Hematopoietic multipotent progenitor cell treated with erythropoietin and hydrocortisone succinate and interleukin-3 and kit ligand, for 8 days (in vitro differentiated cells): ENCODE results near the gene PCDHGA7.
"Not testable (repeated sequence)": the region's sequence is repeated elsewhere in the genome, so short reads cannot be mapped to it uniquely, and the experiment has no call there.

ENCODE experiments used
- DNase-seq: peaks from one replicate; pipeline ENCODE4 v3.0.0-alpha.2; 2015

PCDHGA7 gene

GRCh38 chr5:141398608-141399007 is 16.1 kb downstream of the PCDHGA7 start:
- no peak for DNase-seq

DNA sequence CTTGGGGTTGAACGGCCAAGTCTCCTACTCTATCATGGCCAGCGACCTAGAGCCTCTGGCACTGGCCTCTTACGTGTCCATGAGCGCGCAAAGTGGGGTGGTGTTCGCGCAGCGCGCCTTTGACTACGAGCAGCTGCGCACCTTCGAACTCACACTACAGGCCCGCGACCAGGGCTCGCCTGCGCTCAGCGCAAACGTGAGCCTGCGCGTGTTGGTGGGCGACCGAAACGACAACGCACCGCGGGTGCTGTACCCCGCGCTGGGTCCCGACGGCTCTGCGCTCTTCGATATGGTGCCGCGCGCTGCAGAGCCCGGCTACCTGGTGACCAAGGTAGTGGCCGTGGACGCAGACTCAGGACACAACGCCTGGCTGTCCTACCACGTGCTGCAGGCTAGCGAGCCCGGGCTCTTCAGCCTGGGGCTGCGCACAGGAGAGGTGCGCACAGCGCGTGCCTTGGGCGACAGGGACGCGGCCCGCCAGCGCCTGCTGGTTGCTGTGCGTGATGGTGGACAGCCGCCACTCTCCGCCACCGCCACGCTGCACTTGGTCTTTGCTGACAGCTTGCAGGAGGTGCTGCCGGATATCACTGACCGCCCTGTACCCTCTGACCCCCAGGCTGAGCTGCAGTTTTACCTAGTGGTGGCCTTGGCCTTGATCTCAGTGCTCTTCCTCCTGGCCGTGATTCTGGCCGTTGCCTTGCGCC is 17.2 kb downstream of the PCDHGA7 start:
- DNase-seq, result no peak

DNA sequence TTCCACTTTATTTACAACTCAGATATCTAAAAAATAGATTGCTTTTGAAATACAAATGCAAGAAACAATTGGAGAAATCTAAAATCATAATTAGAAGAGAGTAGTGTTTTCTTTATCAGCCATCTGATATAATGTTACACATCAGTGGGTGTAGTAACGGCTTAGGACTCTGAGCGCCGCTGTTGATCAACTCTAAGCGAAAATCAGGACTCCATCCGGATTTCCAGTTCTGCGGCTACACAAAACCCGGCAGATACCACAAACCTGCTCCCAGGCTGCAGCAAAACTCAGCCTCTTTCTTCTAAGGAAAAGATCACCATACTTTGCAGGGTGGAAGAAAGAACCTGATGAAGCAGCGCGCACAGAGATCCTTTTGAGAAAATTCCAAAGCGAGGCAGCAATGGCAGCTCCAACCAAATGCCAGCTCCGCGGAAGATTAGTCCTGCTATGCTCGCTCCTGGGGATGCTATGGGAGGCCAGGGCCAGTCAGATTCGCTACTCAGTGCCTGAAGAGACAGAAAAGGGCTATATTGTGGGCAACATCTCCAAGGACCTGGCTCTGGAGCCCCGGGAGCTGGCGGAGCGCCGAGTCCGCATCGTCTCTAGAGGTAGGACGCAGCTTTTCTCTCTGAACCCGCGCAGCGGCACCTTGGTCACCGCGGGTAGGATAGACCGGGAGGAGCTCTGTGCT is 20.2 kb downstream of the PCDHGA7 start, which contains the start of gene PCDHGA9:
Gene PCDHGA9, plus strand, starts transcription at position 226 of the 691 bp plus-strand sequence. Its CDS starts 175 bp downstream, at position 401.
- peak; percentile 12 for DNase-seq

DNA sequence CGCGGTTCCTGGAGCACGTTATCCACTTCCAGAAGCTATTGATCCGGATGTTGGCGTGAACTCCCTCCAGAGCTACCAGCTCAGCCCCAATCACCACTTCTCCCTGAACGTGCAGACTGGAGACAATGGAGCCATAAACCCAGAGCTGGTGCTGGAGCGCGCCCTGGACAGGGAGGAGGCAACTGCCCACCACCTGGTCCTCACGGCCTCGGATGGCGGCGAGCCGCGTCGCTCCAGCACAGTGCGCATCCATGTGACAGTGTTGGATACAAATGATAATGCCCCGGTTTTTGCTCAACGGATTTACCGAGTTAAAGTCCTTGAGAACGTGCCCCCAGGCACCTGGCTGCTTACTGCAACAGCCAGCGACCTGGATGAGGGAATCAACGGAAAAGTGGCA is 20.8 kb downstream of the PCDHGA7 start:
- DNase-seq, result no peak

- DNase-seq, result peak; percentile 11
Measured at GRCh38 chr5:141407790-141408505, 25.4 kb downstream of the PCDHGA7 start, which contains the start of gene PCDHGB6. PCDHGB6 (plus strand) TSS chr5:141408021; CDS start chr5:141408203, 182 bp downstream.

- no peak for DNase-seq
Measured at GRCh38 chr5:141409598-141410306, 27.2 kb downstream of the PCDHGA7 start.

- DNase-seq, result no peak
Measured at GRCh38 chr5:141411575-141411974, 29.0 kb downstream of the PCDHGA7 start.

DNA sequence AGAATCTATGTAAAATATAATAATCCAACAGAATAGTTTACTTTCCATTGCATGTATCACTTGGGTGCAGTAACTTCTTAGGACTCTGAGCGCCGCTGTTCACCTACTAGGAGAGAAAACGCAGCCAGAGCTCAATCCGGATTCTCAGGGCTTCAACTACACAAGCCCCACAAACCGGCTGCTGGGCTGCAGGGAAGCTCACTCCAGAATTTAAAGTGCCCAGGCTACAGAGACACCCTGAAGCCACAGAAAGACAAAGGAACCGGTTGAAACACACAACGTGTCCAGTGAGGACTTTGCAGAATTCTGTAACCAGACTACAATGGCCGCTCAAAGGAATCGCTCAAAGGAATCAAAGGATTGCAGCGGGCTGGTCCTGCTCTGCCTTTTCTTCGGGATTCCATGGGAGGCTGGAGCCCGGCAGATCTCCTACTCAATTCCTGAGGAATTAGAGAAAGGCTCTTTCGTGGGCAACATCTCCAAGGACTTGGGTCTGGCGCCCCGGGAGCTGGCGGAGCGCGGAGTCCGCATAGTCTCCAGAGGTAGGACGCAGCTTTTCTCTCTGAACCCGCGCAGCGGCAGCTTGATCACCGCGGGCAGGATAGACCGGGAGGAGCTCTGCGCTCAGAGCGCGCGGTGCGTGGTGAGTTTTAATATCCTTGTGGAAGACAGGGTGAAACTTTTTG is 30.5 kb downstream of the PCDHGA7 start, which contains the start of gene PCDHGA10:
Gene PCDHGA10, plus strand, starts transcription at position 134 of the 686 bp plus-strand sequence. Its CDS starts 189 bp downstream, at position 323.
- peak; percentile 68 for DNase-seq

DNA sequence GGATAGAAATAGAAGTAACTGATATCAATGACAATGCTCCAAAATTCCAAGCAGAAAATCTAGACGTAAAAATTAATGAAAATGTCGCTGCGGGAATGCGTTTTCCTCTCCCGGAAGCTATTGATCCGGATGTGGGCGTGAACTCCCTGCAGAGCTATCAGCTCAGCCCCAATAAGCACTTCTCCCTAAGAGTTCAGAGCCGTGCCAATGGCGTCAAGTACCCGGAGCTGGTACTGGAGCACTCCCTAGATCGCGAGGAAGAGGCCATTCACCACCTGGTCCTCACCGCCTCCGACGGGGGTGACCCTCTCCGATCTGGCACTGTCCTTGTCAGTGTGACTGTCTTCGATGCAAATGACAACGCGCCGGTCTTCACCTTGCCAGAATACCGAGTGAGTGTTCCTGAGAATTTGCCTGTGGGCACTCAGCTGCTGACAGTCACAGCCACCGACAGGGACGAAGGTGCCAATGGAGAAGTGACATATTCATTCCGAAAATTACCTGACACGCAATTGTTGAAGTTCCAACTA is 31.1 kb downstream of the PCDHGA7 start:
- DNase-seq, result no peak

DNA sequence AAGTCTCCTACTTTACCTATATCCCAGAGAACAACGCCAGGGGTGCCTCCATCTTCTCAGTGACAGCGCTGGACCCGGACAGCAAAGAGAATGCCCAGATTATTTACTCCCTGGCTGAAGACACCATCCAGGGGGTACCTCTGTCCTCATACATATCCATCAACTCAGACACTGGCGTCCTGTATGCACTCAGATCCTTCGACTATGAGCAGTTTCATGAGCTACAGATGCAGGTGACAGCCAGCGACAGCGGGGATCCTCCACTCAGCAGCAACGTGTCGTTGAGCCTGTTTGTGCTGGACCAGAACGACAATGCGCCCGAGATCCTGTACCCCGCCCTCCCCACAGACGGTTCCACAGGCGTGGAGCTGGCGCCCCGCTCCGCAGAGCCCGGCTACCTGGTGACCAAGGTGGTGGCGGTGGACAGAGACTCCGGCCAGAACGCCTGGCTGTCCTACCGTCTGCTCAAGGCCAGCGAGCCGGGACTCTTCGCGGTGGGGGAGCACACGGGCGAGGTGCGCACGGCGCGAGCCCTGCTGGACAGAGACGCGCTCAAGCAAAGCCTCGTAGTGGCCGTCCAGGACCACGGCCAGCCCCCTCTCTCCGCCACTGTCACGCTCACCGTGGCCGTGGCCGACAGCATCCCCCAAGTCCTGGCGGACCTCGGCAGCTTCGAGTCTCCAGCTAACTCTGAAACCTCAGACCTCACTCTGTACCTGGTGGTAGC is 32.2 kb downstream of the PCDHGA7 start:
- not testable (repeated sequence) for DNase-seq

DNA sequence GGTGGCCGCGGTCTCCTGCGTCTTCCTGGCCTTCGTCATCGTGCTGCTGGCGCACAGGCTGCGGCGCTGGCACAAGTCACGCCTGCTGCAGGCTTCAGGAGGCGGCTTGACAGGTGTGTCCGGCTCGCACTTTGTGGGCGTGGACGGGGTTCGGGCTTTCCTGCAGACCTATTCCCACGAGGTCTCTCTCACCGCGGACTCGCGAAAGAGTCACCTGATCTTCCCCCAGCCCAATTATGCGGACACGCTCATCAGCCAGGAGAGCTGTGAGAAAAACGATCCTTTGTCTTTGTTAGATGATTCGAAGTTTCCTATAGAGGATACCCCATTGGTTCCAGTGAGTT is 32.7 kb downstream of the PCDHGA7 start:
- not testable (repeated sequence) for DNase-seq

DNA sequence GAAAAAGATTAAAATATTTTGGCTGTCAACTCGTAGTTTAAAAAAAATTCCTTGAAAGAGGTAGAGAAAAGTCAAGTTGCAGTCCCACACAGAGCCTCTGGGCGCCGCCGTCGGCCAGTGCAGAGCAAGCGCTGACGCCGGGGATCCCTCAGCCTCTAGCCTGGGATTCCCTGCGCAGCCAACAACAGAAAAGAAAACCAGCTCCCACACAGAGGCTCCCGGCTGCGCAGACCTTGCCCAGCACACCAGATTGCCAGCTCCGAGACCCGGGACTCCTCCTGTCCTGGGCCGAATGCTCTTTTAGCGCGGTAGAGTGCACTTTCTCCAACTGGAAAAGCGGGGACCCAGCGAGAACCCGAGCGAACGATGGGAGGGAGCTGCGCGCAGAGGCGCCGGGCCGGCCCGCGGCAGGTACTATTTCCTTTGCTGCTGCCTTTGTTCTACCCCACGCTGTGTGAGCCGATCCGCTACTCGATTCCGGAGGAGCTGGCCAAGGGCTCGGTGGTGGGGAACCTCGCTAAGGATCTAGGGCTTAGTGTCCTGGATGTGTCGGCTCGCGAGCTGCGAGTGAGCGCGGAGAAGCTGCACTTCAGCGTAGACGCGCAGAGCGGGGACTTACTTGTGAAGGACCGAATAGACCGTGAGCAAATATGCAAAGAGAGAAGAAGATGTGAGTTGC is 35.1 kb downstream of the PCDHGA7 start, which contains the start of gene PCDHGB7:
Gene PCDHGB7, plus strand, starts transcription at position 184 of the 679 bp plus-strand sequence. Its CDS starts 183 bp downstream, at position 367.
- DNase-seq, result peak; percentile 60

GRCh38 chr5:141419074-141419880 is 36.7 kb downstream of the PCDHGA7 start:
- DNase-seq, result no peak

DNA sequence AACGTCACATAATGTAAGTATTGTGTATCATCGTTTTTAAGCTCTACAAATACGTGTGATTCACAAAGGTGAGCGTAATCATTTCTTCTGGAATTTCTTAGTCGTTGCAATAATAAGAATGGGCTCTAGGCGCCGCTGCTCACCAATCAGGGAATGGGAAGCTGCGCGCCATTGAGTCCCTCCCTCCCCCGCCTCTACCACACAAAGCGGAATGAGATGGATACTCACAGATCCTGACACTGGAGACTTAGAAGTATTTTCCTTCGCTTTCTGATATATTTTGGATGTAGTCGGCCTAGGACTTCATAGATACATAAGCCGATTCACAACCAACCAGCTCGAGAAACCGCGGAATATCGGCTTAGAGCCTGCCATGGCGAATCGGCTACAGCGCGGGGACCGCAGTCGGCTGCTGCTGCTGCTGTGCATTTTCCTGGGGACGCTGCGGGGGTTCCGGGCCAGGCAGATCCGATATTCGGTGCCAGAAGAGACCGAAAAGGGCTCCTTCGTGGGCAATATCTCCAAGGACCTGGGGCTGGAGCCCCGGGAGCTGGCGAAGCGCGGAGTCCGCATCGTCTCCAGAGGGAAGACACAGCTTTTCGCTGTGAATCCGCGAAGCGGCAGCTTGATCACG is 38.4 kb downstream of the PCDHGA7 start, which contains the start of gene PCDHGA11:
Gene PCDHGA11, plus strand, starts transcription at position 197 of the 634 bp plus-strand sequence. Its CDS starts 177 bp downstream, at position 374.
- DNase-seq, result peak; percentile 67

DNA sequence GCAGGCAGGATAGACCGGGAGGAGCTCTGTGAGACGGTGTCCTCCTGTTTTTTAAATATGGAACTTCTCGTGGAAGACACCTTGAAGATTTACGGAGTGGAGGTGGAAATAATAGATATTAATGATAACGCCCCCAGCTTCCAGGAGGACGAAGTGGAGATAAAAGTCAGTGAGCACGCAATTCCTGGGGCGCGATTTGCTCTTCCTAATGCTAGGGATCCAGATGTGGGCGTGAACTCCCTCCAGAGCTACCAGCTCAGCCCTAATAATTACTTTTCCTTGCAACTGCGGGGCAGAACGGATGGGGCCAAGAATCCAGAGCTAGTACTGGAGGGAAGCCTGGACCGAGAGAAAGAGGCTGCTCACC is 38.9 kb downstream of the PCDHGA7 start:
- no peak for DNase-seq

GRCh38 chr5:141422742-141423291 is 40.3 kb downstream of the PCDHGA7 start:
- no peak for DNase-seq

DNA sequence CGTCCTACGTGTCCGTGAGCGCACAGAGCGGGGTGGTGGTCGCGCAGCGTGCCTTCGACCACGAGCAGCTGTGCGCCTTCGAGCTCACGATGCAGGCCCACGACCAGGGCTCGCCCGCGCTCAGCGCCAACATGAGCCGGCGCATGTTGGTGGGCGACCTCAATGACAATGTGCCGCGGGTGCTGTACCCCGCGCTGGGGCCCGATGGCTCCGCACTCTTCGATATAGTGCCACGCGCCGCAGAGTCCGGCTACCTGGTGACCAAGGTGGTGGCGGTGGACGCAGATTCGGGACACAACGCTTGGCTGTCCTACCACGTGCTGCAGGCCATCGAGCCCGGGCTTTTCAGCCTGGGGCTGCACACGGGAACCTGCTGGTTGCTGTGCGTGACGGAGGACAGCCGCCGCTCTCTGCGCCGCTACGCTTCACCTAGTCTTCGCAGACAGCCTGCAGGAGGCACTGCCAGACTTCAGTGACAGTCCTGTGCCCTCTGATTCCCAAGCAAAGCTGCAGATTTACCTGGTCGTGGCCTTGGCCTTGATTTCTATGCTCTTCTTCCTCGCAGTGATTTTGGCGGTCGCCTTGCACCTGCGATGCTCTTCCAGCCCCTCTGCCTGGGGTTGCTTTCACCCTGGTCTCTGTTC is 45.4 kb downstream of the PCDHGA7 start:
- DNase-seq, result no peak
